Cardiac fibroblast (primary cell): ENCODE data around the gene FRYL.
A peak's percentile ranks its signal among the peaks of the same experiment; 100 is the strongest.
"Not testable (repeated sequence)": the region's sequence is repeated elsewhere in the genome, so short reads cannot be mapped to it uniquely, and the experiment has no call there.

Experiments
- DNase-seq, 2 donors: peaks; one replicate each; pipeline versions ENCODE4 v3.0.0 to v3.0.0-alpha.2; 2010; ENCODE audit warnings: low read depth in 2 of 2
- H3K4me3 ChIP-seq, 2 donors: replicated peaks in 1 of 2; 1 replicate in 1 of 2; 2 replicates in 1 of 2; pipeline ENCODE4 v1.5.1; 2011; ENCODE audit warnings: low read depth in 2 of 2, low read length in 2 of 2, mild to moderate bottlenecking in 2 of 2, moderate library complexity in 1 of 2
- TF ChIP-seq, protein P1 (sequence below): IDR thresholded peaks from one replicate; pipeline ENCODE4 v1.5.1; 2011; ENCODE audit warnings: low read depth, mild to moderate bottlenecking, low read length, inconsistent platforms

Gene FRYL

DNA sequence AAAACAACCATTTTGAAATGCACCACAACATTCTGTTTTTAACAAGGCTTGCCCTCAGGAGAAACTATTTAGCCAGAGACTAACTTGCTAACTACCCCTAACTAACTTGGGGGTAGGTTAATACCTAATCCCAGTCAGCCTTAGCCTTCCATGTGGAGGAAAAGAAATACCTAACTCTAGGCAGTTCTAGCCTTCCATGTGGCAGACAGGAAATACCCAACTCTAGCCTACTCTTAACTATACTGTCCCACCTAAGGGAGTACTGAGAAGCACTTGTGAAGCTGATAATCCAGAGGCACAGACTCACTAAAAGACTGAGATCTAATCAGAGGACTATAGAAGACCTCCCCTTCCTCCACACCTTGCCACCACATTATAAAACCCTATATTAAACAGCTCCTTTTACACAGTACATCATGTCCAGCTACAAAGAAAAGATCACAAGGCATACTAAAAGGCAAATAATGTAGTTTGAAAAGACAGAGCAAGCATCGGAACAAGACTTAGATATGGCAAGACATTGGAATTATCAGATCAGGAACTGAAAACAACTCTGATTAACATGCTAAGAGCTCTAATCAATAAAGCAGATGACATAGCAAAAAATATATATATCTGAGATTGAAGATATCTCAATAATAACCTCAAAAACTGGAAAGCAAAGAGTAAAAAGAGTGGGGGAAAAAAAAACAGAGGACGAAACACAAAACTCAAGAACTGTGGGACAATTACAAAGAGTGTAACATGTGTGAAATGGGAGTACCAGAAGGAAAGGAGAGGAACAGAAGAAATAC is 52.2 kb downstream of the FRYL start:
- DNase-seq = no peak
- H3K4me3 ChIP-seq = no peak overlapping the region
- TF ChIP-seq, protein P1, sequence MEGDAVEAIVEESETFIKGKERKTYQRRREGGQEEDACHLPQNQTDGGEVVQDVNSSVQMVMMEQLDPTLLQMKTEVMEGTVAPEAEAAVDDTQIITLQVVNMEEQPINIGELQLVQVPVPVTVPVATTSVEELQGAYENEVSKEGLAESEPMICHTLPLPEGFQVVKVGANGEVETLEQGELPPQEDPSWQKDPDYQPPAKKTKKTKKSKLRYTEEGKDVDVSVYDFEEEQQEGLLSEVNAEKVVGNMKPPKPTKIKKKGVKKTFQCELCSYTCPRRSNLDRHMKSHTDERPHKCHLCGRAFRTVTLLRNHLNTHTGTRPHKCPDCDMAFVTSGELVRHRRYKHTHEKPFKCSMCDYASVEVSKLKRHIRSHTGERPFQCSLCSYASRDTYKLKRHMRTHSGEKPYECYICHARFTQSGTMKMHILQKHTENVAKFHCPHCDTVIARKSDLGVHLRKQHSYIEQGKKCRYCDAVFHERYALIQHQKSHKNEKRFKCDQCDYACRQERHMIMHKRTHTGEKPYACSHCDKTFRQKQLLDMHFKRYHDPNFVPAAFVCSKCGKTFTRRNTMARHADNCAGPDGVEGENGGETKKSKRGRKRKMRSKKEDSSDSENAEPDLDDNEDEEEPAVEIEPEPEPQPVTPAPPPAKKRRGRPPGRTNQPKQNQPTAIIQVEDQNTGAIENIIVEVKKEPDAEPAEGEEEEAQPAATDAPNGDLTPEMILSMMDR = no peak

- H3K4me3 ChIP-seq = no peak overlapping the region
- TF ChIP-seq, protein P1 = no peak
- DNase-seq = no peak
Measured at GRCh38 chr4:48725414-48725813, 54.7 kb downstream of the FRYL start.

DNA sequence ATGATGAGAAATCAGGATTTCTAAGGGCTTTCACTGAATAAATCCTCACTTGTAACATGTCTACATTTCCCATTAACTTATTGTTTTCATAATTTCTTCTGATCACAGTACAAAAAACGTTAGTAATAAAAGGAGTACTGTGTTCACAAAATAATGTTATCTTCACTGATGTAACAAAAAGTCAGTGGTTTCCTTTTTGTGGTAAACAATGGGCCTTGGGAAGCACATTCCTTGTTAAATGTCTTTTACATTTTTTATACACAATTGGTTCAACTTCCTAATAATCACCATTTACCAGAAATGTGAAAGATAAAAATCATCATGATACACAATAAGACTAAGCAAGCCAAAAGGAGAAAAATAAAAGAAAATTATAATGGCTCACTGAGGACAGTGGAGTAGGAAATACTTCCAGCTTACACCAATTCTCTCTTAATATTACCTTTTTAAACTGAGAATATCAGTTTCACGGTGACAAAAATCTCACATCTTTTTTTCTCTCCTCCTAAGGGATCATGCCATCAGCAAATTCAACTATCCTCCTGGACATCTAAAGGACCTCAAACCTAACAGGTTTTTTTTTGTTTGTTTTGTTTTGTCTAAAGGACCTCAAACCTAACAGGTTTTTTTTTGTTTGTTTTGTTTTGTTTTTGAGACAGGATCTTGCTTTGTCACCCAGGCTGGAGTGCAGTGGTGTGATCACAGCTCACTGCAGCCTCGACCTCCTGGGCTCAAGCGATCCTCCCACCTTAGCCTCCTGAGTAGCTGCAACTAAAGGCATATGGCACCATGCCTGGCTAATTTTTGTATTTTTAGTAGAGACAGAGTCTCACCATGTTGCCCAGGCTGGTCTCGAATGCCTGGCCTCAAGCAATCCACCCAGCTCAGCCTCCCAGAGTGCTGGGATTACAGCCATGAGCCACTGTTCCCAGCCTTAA is 57.3 kb downstream of the FRYL start:
- peak; percentile 57 to 69 for DNase-seq
- no peak overlapping the region for H3K4me3 ChIP-seq
- TF ChIP-seq, protein P1 = no peak

- no peak overlapping the region for H3K4me3 ChIP-seq
- TF ChIP-seq, protein P1 = no peak
- DNase-seq = no peak
Measured at GRCh38 chr4:48720459-48720858, 59.6 kb downstream of the FRYL start.

- TF ChIP-seq, protein P1 = no peak
- no peak overlapping the region for H3K4me3 ChIP-seq
- DNase-seq = no peak
Measured at GRCh38 chr4:48718818-48719465, 61.1 kb downstream of the FRYL start.

- DNase-seq, H3K4me3 ChIP-seq: not testable (repeated sequence)
Measured at GRCh38 chr4:48716285-48716684, 63.8 kb downstream of the FRYL start.
